SK-N-SH treated with all-trans-retinoic acid at 6 μM for 48 hours (cell line): ENCODE measurements around the gene NUTM1.

Experiments used
- ATAC-seq: fragments of 200-7000 bp; cut with Tn5 transposase; 3 replicates; pipeline ENCODE4 v1.9.1; 2020; ENCODE audit warnings: mild to moderate bottlenecking, moderate library complexity
- ARNTL ChIP-seq: fragments of 450-650 bp; formaldehyde crosslinking; IDR thresholded peaks from 2 replicates; pipeline ENCODE4 v1.5.0; 2020; ENCODE audit warnings: low read depth, mild to moderate bottlenecking, moderate library complexity, borderline replicate concordance
- BACH2 ChIP-seq: fragments of 250-450 bp; sonication (Bioruptor Pico); IDR thresholded peaks from 2 replicates; pipeline ENCODE4 v1.9.0; 2021; ENCODE audit warnings: mild to moderate bottlenecking, borderline replicate concordance
- CREB5 ChIP-seq: fragments of 250-450 bp; sonication (Bioruptor Pico); IDR thresholded peaks from 2 replicates; pipeline ENCODE4 v1.5.1; 2020; ENCODE audit warnings: low read depth, mild to moderate bottlenecking, moderate library complexity
- CSDC2 ChIP-seq: fragments of 250-450 bp; sonication (Bioruptor Pico); IDR thresholded peaks from 2 replicates; pipeline ENCODE4 v1.5.0; 2020; ENCODE audit warnings: mild to moderate bottlenecking, moderate library complexity
- CSRNP3 ChIP-seq: fragments of 250-450 bp; sonication (Bioruptor Pico); IDR thresholded peaks from 2 replicates; pipeline ENCODE4 v1.5.1; 2021; ENCODE audit warnings: mild to moderate bottlenecking, moderate library complexity
- ESRRG ChIP-seq: fragments of 250-450 bp; sonication (Bioruptor Pico); IDR thresholded peaks from 2 replicates; pipeline ENCODE4 v1.6.1; 2021; ENCODE audit warnings: mild to moderate bottlenecking
- GLIS3 ChIP-seq: fragments of 250-450 bp; sonication (Bioruptor Pico); IDR thresholded peaks from 2 replicates; pipeline ENCODE4 v1.5.0; 2020; ENCODE audit warnings: mild to moderate bottlenecking, moderate library complexity
- ISL1 ChIP-seq: fragments of 250-450 bp; sonication (Bioruptor Pico); IDR thresholded peaks from 2 replicates; pipeline ENCODE4 v2.1.2; 2022; ENCODE audit warnings: mild to moderate bottlenecking, moderate library complexity
- OSR1 ChIP-seq: fragments of 250-450 bp; sonication (Bioruptor Pico); IDR thresholded peaks from 2 replicates; pipeline ENCODE4 v1.8.0; 2022; ENCODE audit warnings: moderate library complexity, mild to moderate bottlenecking, inconsistent platforms
- POU6F1 ChIP-seq: fragments of 250-450 bp; sonication (Bioruptor Pico); IDR thresholded peaks from 2 replicates; pipeline ENCODE4 v1.8.0; 2021; ENCODE audit warnings: low read depth, mild to moderate bottlenecking, moderate library complexity, borderline replicate concordance
- PPARA ChIP-seq: fragments of 250-450 bp; sonication (Bioruptor Pico); IDR thresholded peaks from 2 replicates; pipeline ENCODE4 v1.5.0; 2020; ENCODE audit warnings: mild to moderate bottlenecking, borderline replicate concordance
- SNAI2 ChIP-seq: fragments of 250-450 bp; sonication (Bioruptor Pico); IDR thresholded peaks from 2 replicates; pipeline ENCODE4 v1.5.0; 2020; ENCODE audit warnings: mild to moderate bottlenecking, moderate library complexity
- TCF4 ChIP-seq: fragments of 250-450 bp; sonication (Bioruptor Pico); IDR thresholded peaks from 2 replicates; pipeline ENCODE4 v1.8.0; 2021; ENCODE audit warnings: mild to moderate bottlenecking, moderate library complexity, borderline replicate concordance
- TOX ChIP-seq: fragments of 250-450 bp; sonication (Bioruptor Pico); IDR thresholded peaks from 2 replicates; pipeline ENCODE4 v1.8.0; 2021; ENCODE audit warnings: mild to moderate bottlenecking, moderate library complexity, borderline replicate concordance
- TSHZ2 ChIP-seq: fragments of 250-450 bp; sonication (Bioruptor Pico); IDR thresholded peaks from 2 replicates; pipeline ENCODE4 v1.5.0; 2020; ENCODE audit warnings: mild to moderate bottlenecking, moderate library complexity
- ZC3H10 ChIP-seq: fragments of 250-450 bp; sonication (Bioruptor Pico); IDR thresholded peaks from 2 replicates; pipeline ENCODE4 v1.5.1; 2021; ENCODE audit warnings: mild to moderate bottlenecking, moderate library complexity
- ZFP3 ChIP-seq: fragments of 250-450 bp; sonication (Bioruptor Pico); IDR thresholded peaks from 2 replicates; pipeline ENCODE4 v1.5.0; 2020; ENCODE audit warnings: mild to moderate bottlenecking, moderate library complexity
- ZFP30 ChIP-seq: fragments of 450-650 bp; formaldehyde crosslinking; IDR thresholded peaks from 2 replicates; pipeline ENCODE4 v1.5.0; 2022; ENCODE audit warnings: mild to moderate bottlenecking, moderate library complexity
- ZNF565 ChIP-seq: fragments of 450-650 bp; formaldehyde crosslinking; conservative IDR thresholded peaks from 2 replicates; pipeline ENCODE4 v1.5.0; 2020; ENCODE audit warnings: low read depth, mild to moderate bottlenecking, moderate library complexity
- ZNF70 ChIP-seq: fragments of 450-650 bp; formaldehyde crosslinking; IDR thresholded peaks from 2 replicates; pipeline ENCODE4 v1.5.0; 2020; ENCODE audit warnings: mild to moderate bottlenecking, moderate library complexity
- ZNF8 ChIP-seq: fragments of 450-650 bp; formaldehyde crosslinking; IDR thresholded peaks from 2 replicates; pipeline ENCODE4 v1.5.0; 2020; ENCODE audit warnings: mild to moderate bottlenecking, moderate library complexity
- TF ChIP-seq, protein P1 (sequence below): fragments of 250-450 bp; sonication (Bioruptor Pico); IDR thresholded peaks from 2 replicates; pipeline ENCODE4 v1.8.0; 2020; ENCODE audit warnings: mild to moderate bottlenecking, moderate library complexity, borderline replicate concordance

The NUTM1 gene

GRCh38 chr15:34327906-34328305 is 15.2 kb upstream of the NUTM1 start:
- TF ChIP-seq PPARA (CRISPR knock-in tag) (no peak), CSRNP3 (CRISPR knock-in tag) (no peak), ZNF565 (no peak), TCF4 (CRISPR knock-in tag) (no peak), ESRRG (CRISPR knock-in tag) (no peak), CREB5 (no peak), ZFP3 (CRISPR knock-in tag) (no peak), BACH2 (CRISPR knock-in tag) (no peak), ZFP30 (CRISPR knock-in tag) (no peak), POU6F1 (CRISPR knock-in tag) (no peak), ZNF70 (CRISPR knock-in tag) (no peak), GLIS3 (no peak), ZC3H10 (CRISPR knock-in tag) (no peak), TOX (CRISPR knock-in tag) (no peak), OSR1 (CRISPR knock-in tag) (no peak), ARNTL (CRISPR knock-in tag) (no peak), ZNF8 (CRISPR knock-in tag) (no peak), CSDC2 (CRISPR knock-in tag) (no peak)
- TF ChIP-seq, protein P1, sequence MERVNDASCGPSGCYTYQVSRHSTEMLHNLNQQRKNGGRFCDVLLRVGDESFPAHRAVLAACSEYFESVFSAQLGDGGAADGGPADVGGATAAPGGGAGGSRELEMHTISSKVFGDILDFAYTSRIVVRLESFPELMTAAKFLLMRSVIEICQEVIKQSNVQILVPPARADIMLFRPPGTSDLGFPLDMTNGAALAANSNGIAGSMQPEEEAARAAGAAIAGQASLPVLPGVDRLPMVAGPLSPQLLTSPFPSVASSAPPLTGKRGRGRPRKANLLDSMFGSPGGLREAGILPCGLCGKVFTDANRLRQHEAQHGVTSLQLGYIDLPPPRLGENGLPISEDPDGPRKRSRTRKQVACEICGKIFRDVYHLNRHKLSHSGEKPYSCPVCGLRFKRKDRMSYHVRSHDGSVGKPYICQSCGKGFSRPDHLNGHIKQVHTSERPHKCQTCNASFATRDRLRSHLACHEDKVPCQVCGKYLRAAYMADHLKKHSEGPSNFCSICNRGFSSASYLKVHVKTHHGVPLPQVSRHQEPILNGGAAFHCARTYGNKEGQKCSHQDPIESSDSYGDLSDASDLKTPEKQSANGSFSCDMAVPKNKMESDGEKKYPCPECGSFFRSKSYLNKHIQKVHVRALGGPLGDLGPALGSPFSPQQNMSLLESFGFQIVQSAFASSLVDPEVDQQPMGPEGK (CRISPR knock-in tag) = no peak
- no peak for ATAC-seq

DNA sequence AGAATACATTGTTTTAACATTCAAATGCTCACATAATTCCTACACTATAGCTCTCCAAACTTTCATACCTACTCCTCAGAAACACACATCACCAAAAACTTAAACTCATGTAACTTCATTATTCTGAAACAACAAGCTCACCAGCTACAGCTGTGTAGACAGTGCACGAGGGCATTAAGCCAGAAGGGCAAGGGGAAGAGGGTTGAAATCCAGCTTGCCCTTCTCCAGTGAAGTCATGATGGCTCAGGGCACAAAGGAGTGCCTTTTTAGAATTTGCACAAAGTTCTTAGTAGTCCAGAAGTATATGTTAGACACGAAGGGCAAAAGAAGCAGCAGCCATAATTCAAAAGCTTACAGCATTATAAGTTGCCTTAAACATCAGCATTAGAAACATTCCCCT is 14.1 kb upstream of the NUTM1 start:
- no peak for ATAC-seq
- TF ChIP-seq GLIS3 = no peak
- TF ChIP-seq ARNTL (CRISPR knock-in tag) = no peak
- TF ChIP-seq TCF4 (CRISPR knock-in tag) = no peak
- TF ChIP-seq, protein P1 (CRISPR knock-in tag) = no peak
- no peak for TF ChIP-seq ZFP3 (CRISPR knock-in tag)
- no peak for TF ChIP-seq CREB5
- no peak for TF ChIP-seq BACH2 (CRISPR knock-in tag)
- TF ChIP-seq TSHZ2 = no peak
- TF ChIP-seq ZNF8 (CRISPR knock-in tag) = no peak
- no peak for TF ChIP-seq ESRRG (CRISPR knock-in tag)
- TF ChIP-seq SNAI2 (CRISPR knock-in tag) = no peak
- TF ChIP-seq CSRNP3 (CRISPR knock-in tag) = no peak
- TF ChIP-seq ISL1 (CRISPR knock-in tag) = no peak
- no peak for TF ChIP-seq CSDC2 (CRISPR knock-in tag)
- no peak for TF ChIP-seq PPARA (CRISPR knock-in tag)
- TF ChIP-seq ZC3H10 (CRISPR knock-in tag) = no peak
- no peak for TF ChIP-seq ZFP30 (CRISPR knock-in tag)
- no peak for TF ChIP-seq ZNF565
- no peak for TF ChIP-seq ZNF70 (CRISPR knock-in tag)
- no peak for TF ChIP-seq OSR1 (CRISPR knock-in tag)
